ENCODE results near the gene ABHD12. TPM values are rescaled to one million over a fixed set of nuclear protein-coding genes. Genes with fewer than 3 reads are reported as not detected.
A peak's percentile ranks its signal among the peaks of the same experiment; 100 is the strongest.

The ABHD12 gene
- total RNA-seq, 1 experiment from 2014 or later = 48.3 TPM

DNA sequence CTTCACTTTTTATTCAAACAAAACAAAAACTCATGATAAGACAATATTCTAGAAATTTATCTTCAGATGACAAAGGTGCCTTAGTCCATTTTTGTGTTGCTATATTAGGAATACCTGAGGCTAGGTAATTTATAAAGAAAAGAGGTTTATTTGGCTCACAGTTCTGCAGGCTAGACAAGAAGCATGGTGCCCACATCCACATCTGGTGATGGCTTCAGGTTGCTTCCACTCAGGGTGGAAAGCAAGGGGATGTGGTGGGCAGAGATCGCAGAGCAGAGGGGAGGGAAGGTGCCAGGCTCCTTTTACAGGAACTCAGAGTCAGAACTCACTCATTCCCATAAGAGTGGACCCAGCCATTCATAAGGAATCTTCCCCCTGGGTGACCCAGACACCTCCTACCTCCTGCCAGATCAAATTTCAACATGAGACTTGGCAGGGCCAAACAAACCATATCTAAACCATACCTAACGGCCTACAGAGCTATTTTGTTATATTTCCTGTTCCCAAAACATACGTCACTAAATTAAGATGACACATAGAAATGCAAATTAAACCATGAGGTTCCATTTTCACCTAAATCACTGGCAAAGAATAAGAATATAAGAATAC lies 26.4 kb downstream of the ABHD12 start:
- no peaks in the 10 kb centered on the region for H4K20me1 ChIP-seq (ENCODE audit: low read length)
- H3K4me1 ChIP-seq (ENCODE audit: insufficient read depth, low read length) = peaks cover 17% of the 10 kb centered on the region
- H3K9ac ChIP-seq (ENCODE audit: low read length) = no peak overlapping the region
- intact Hi-C loops (cut with micrococcal nuclease) = loop anchor here (2.0 kb wide), 1 partner anchor 35 kb away; no protein-coding TSS in a partner anchor
- H3K36me3 ChIP-seq (ENCODE audit: low read depth, low read length) = peaks cover 6% of the 10 kb centered on the region; the same call in 1 of the 2 replicates
- H3K4me2 ChIP-seq (ENCODE audit: low read length) = no peak overlapping the region
- H3F3A ChIP-seq (ENCODE audit: low read length, unreplicated experiment) = no peaks in the 10 kb centered on the region
- DNase-seq (peak; percentile 43), ATAC-seq (peak; percentile 58)
- no peaks in the 10 kb centered on the region for H3K9me2 ChIP-seq (replicated peaks; ENCODE audit: low read length)
- TF ChIP-seq, protein P1, sequence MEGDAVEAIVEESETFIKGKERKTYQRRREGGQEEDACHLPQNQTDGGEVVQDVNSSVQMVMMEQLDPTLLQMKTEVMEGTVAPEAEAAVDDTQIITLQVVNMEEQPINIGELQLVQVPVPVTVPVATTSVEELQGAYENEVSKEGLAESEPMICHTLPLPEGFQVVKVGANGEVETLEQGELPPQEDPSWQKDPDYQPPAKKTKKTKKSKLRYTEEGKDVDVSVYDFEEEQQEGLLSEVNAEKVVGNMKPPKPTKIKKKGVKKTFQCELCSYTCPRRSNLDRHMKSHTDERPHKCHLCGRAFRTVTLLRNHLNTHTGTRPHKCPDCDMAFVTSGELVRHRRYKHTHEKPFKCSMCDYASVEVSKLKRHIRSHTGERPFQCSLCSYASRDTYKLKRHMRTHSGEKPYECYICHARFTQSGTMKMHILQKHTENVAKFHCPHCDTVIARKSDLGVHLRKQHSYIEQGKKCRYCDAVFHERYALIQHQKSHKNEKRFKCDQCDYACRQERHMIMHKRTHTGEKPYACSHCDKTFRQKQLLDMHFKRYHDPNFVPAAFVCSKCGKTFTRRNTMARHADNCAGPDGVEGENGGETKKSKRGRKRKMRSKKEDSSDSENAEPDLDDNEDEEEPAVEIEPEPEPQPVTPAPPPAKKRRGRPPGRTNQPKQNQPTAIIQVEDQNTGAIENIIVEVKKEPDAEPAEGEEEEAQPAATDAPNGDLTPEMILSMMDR (conservative IDR thresholded peaks at IDR 0.05; ENCODE audit: low read depth, low read length) = no peak
- TF ChIP-seq EZH2 (IDR thresholded peaks at IDR 0.05; ENCODE audit: low read length, unreplicated experiment) (no peak), EZH2phosphoT487 (IDR thresholded peaks at IDR 0.05; ENCODE audit: borderline replicate concordance, low read length) (no peak)
- H3K9me3 ChIP-seq (ENCODE audit: low read length) = no peaks in the 10 kb centered on the region
- H3K79me2 ChIP-seq (ENCODE audit: low read length) = peaks cover 19% of the 10 kb centered on the region; the same call in 1 of the 2 replicates
- H3K27me3 ChIP-seq (ENCODE audit: low read length) = no peaks in the 10 kb centered on the region
- peak overlapping the region; percentile 2; the same call in 1 of the 2 replicates for H3K27ac ChIP-seq (ENCODE audit: low read length)
- ChIA-PET POLR2A (ENCODE audit: unreplicated experiment) (interaction anchor here (0.6 kb wide), 1 partner anchor 29 kb away, joined by 6 read pairs; no protein-coding TSS in a partner anchor), CTCF (no interaction called here)
- no TSS peak for BruUV-seq (replicated peaks)
- H2AFZ ChIP-seq (ENCODE audit: low read length) = no peak overlapping the region
- no peak overlapping the region for H3K4me3 ChIP-seq (ENCODE audit: low read length)

DNA sequence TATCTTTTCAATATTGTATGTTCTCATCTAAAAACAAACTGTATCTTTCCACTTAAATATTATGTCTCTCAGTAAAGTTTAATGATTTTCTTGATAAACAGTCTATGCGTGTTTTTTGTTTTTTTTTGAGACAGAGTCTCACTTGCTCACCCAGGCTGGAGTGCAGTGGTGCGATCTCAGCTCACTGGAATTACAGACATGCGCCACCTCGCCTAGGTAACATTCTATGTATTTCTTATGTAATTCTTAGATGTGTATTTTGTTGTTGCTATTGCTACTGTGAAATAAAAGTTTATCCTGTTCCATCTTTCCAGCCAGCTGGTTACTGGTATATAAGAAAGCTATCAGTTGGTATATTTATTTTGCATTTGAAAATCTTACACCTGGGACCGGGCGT lies 29.4 kb downstream of the ABHD12 start:
- Histone ChIP-seq H3K9ac (ENCODE audit: low read length) (no peak overlapping the region), H3K4me3 (ENCODE audit: low read length) (no peak overlapping the region), H3K4me2 (ENCODE audit: low read length) (no peak overlapping the region), H3F3A (ENCODE audit: low read length, unreplicated experiment) (no peaks in the 10 kb centered on the region), H3K36me3 (ENCODE audit: low read depth, low read length) (peaks cover 6% of the 10 kb centered on the region; the same call in 1 of the 2 replicates), H2AFZ (ENCODE audit: low read length) (no peak overlapping the region), H3K9me3 (ENCODE audit: low read length) (no peaks in the 10 kb centered on the region), H3K9me2 (replicated peaks; ENCODE audit: low read length) (no peaks in the 10 kb centered on the region), H4K20me1 (ENCODE audit: low read length) (no peaks in the 10 kb centered on the region), H3K79me2 (ENCODE audit: low read length) (peaks cover 29% of the 10 kb centered on the region), H3K27me3 (ENCODE audit: low read length) (no peaks in the 10 kb centered on the region), H3K27ac (ENCODE audit: low read length) (no peak overlapping the region), H3K4me1 (ENCODE audit: insufficient read depth, low read length) (peaks cover 17% of the 10 kb centered on the region)
- CTCF ChIA-PET = no interaction called here
- peak; percentile 18; the same call in 1 of the 2 replicates for ATAC-seq
- no peak for DNase-seq
- TF ChIP-seq EZH2 (IDR thresholded peaks at IDR 0.05; ENCODE audit: low read length, unreplicated experiment) (no peak), EZH2phosphoT487 (IDR thresholded peaks at IDR 0.05; ENCODE audit: borderline replicate concordance, low read length) (no peak)
- TF ChIP-seq, protein P1 (conservative IDR thresholded peaks at IDR 0.05; ENCODE audit: low read depth, low read length) = no peak
- intact Hi-C loops (cut with micrococcal nuclease) = no loop called here
- no TSS peak for BruUV-seq (replicated peaks)
- POLR2A ChIA-PET (ENCODE audit: unreplicated experiment) = no interaction called here

DNA sequence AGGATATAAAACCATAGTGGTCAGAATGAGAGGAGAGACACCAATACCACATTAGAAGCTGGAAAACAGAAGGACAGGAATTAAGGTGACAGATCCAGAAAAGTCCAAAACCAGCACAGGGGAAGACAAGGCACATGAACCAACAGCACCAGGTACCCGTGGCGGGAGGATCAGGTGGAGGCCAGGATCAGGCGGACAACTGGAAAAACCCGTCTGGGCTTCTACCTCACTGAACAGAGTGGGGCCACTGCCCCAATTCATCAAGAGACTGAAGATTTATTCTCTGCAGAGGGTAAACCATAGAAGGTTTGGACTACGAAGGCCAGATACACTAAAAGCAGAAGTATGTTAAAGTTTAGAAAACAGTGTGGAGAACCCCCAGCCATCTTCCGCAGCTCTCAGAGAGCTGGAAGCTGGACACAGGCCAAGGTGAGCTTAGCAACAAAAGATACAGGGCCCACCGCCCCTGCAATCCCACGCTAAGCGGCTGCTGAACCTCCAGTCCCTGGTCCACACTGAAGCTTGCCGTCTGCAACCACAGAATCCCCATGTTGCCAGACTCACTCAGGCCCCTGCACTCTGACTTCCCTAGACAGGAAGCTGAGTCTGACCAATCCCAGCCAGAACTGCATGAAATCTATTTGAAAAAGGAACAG lies 29.9 kb downstream of the ABHD12 start:
- POLR2A ChIA-PET (ENCODE audit: unreplicated experiment) = no interaction called here
- peak; percentile 41 for ATAC-seq

More for the DNA sequence above, 29.9 kb downstream of the ABHD12 start:
- Histone ChIP-seq H2AFZ (ENCODE audit: low read length) (no peak overlapping the region), H3K36me3 (ENCODE audit: low read depth, low read length) (peaks cover 6% of the 10 kb centered on the region; the same call in 1 of the 2 replicates), H3K27ac (ENCODE audit: low read length) (no peak overlapping the region), H4K20me1 (ENCODE audit: low read length) (no peaks in the 10 kb centered on the region), H3K4me3 (ENCODE audit: low read length) (no peak overlapping the region), H3K4me2 (ENCODE audit: low read length) (no peak overlapping the region), H3K79me2 (ENCODE audit: low read length) (peaks cover 29% of the 10 kb centered on the region), H3K27me3 (ENCODE audit: low read length) (no peaks in the 10 kb centered on the region), H3K9me3 (ENCODE audit: low read length) (no peaks in the 10 kb centered on the region), H3K4me1 (ENCODE audit: insufficient read depth, low read length) (peaks cover 17% of the 10 kb centered on the region), H3K9me2 (replicated peaks; ENCODE audit: low read length) (no peaks in the 10 kb centered on the region), H3F3A (ENCODE audit: low read length, unreplicated experiment) (no peaks in the 10 kb centered on the region), H3K9ac (ENCODE audit: low read length) (no peak overlapping the region)
- CTCF ChIA-PET = no interaction called here
- no peak for TF ChIP-seq EZH2phosphoT487 (IDR thresholded peaks at IDR 0.05; ENCODE audit: borderline replicate concordance, low read length)
- TF ChIP-seq EZH2 (IDR thresholded peaks at IDR 0.05; ENCODE audit: low read length, unreplicated experiment) = no peak
- TF ChIP-seq, protein P1 (conservative IDR thresholded peaks at IDR 0.05; ENCODE audit: low read depth, low read length) = no peak
- DNase-seq = no peak
- intact Hi-C loops (cut with micrococcal nuclease) = no loop called here
- BruUV-seq (replicated peaks) = no TSS peak

Measured in PC-3 (cell line).